Ectodermal cell (in vitro differentiated cells): Measurements from ENCODE around the gene ITGB6. TPM values are rescaled to one million over a fixed set of nuclear protein-coding genes. Genes with fewer than 3 reads are reported as not detected.

ENCODE experiments used
- H3K27ac ChIP-seq: 2 replicates; pipeline ENCODE4 v1.7.0; 2013; ENCODE audit warnings: mild to moderate bottlenecking, low read depth, low read length; ENCODE audit not compliant: insufficient read depth, poor library complexity, severe bottlenecking
- H3K27me3 ChIP-seq: 2 replicates; pipeline ENCODE4 v1.7.0; 2013; ENCODE audit warnings: mild to moderate bottlenecking, low read length; ENCODE audit not compliant: insufficient read depth, control insufficient read depth, poor library complexity, severe bottlenecking
- H3K36me3 ChIP-seq: one replicate; pipeline ENCODE4 v1.7.0; 2013; ENCODE audit warnings: low read length; ENCODE audit not compliant: control insufficient read depth, insufficient read depth
- H3K4me1 ChIP-seq: one replicate; pipeline ENCODE4 v1.7.0; 2013; ENCODE audit warnings: low read length; ENCODE audit not compliant: control insufficient read depth, insufficient read depth
- H3K4me3 ChIP-seq: 2 replicates; pipeline ENCODE4 v1.7.0; 2013; ENCODE audit warnings: low read depth, low read length, control low read depth; ENCODE audit not compliant: insufficient read depth
- H3K9me3 ChIP-seq: 2 replicates; pipeline ENCODE4 v1.7.0; 2013; ENCODE audit warnings: mild to moderate bottlenecking, low read length, moderate library complexity; ENCODE audit not compliant: control insufficient read depth
- WGBS, 2 experiments: methylation state at CpG; one replicate each; pipeline ENCODE4 v1.1.7; 2013; ENCODE audit warnings: missing lambda C conversion rate in 2 of 2; 5-methylcytosine and 5-hydroxymethylcytosine counted together
- polyA plus RNA-seq, 4 experiments: library from polyadenylated mRNA; stranded (reverse); fragments of 50-300 nt; gene quantifications; one replicate each; pipeline ENCODE4 v1.2.3, GENCODE V29; 2013

ITGB6 gene
- polyA plus RNA-seq (2013, experiment 1 of 4), result not detected
- not detected for polyA plus RNA-seq (2013, experiment 2 of 4)
- not detected for polyA plus RNA-seq (2013, experiment 3 of 4)
- polyA plus RNA-seq (2013, experiment 4 of 4), result not detected

GRCh38 chr2:160199683-160200389, at the start of gene ITGB6:
Gene ITGB6, minus strand, starts transcription at chr2:160200272. Its CDS starts 209 bp downstream, at chr2:160200063.
- Histone ChIP-seq H3K27ac (no peak within 1 kb of the TSS), H3K27me3 (no peaks in the 10 kb centered on the region), H3K4me1 (peaks cover 3% of the 10 kb centered on the region), H3K36me3 (no peaks in the 10 kb centered on the region), H3K9me3 (no peaks in the 10 kb centered on the region), H3K4me3 (no peak within 1 kb of the TSS)
- whole genome bisulfite sequencing, 2 experiments, result 92 to 97% methylated on average over 7 to 8 of the region's 9 CpGs

GRCh38 chr2:160247296-160248035, 47.4 kb upstream of the ITGB6 start:
- Histone ChIP-seq H3K9me3 (no peaks in the 10 kb centered on the region), H3K4me3 (no peak overlapping the region), H3K36me3 (no peaks in the 10 kb centered on the region), H3K4me1 (no peaks in the 10 kb centered on the region), H3K27ac (no peak overlapping the region), H3K27me3 (no peaks in the 10 kb centered on the region)
- 88 to 91% methylated on average over 6 of the region's 6 CpGs for WGBS, 2 experiments

GRCh38 chr2:160246356-160246755, 46.3 kb upstream of the ITGB6 start:
- no peaks in the 10 kb centered on the region for H3K27me3 ChIP-seq

GRCh38 chr2:160245614-160246155, 45.6 kb upstream of the ITGB6 start:
- no peak overlapping the region for H3K4me3 ChIP-seq
- H3K36me3 ChIP-seq, result no peaks in the 10 kb centered on the region
- 91 to 95% methylated on average over 5 of the region's 5 CpGs for WGBS, 2 experiments
- H3K9me3 ChIP-seq, result no peaks in the 10 kb centered on the region
- H3K27ac ChIP-seq, result no peak overlapping the region
- no peaks in the 10 kb centered on the region for H3K4me1 ChIP-seq
- no peaks in the 10 kb centered on the region for H3K27me3 ChIP-seq

More at GRCh38 chr2:160246356-160246755, 46.3 kb upstream of the ITGB6 start:
- Histone ChIP-seq H3K4me1 (no peaks in the 10 kb centered on the region), H3K4me3 (no peak overlapping the region), H3K9me3 (no peaks in the 10 kb centered on the region), H3K27ac (no peak overlapping the region), H3K36me3 (no peaks in the 10 kb centered on the region)
- whole genome bisulfite sequencing, 2 experiments, result 89 to 92% methylated on average over 2 of the region's 2 CpGs

- Histone ChIP-seq H3K27ac (no peak overlapping the region), H3K27me3 (no peaks in the 10 kb centered on the region), H3K36me3 (no peaks in the 10 kb centered on the region), H3K9me3 (no peaks in the 10 kb centered on the region), H3K4me1 (no peaks in the 10 kb centered on the region), H3K4me3 (no peak overlapping the region)
- 79 to 82% methylated on average over 3 of the region's 3 CpGs for WGBS, 2 experiments
Measured at GRCh38 chr2:160242893-160243564, 43.0 kb upstream of the ITGB6 start.

GRCh38 chr2:160241251-160242137, 41.4 kb upstream of the ITGB6 start:
- H3K4me1 ChIP-seq, result no peaks in the 10 kb centered on the region
- H3K4me3 ChIP-seq, result no peak overlapping the region
- WGBS, 2 experiments, result 92% methylated on average over 4 of the region's 4 CpGs

GRCh38 chr2:160239436-160239835, 39.4 kb upstream of the ITGB6 start:
- Histone ChIP-seq H3K4me1 (no peaks in the 10 kb centered on the region), H3K27me3 (no peaks in the 10 kb centered on the region), H3K36me3 (no peaks in the 10 kb centered on the region), H3K27ac (no peak overlapping the region), H3K4me3 (no peak overlapping the region), H3K9me3 (no peaks in the 10 kb centered on the region)
- 86 to 87% methylated on average over 5 of the region's 5 CpGs for WGBS, 2 experiments

More at GRCh38 chr2:160241251-160242137, 41.4 kb upstream of the ITGB6 start:
- no peak overlapping the region for H3K27ac ChIP-seq
- H3K36me3 ChIP-seq, result no peaks in the 10 kb centered on the region
- H3K27me3 ChIP-seq, result no peaks in the 10 kb centered on the region
- H3K9me3 ChIP-seq, result no peaks in the 10 kb centered on the region

- Histone ChIP-seq H3K9me3 (no peaks in the 10 kb centered on the region), H3K4me1 (no peaks in the 10 kb centered on the region), H3K27me3 (no peaks in the 10 kb centered on the region), H3K4me3 (no peak overlapping the region), H3K27ac (no peak overlapping the region), H3K36me3 (no peaks in the 10 kb centered on the region)
- WGBS, 2 experiments, result 94 to 96% methylated on average over 4 of the region's 4 CpGs
Measured at GRCh38 chr2:160238392-160238791, 38.3 kb upstream of the ITGB6 start.

GRCh38 chr2:160232905-160233475, 32.9 kb upstream of the ITGB6 start:
- Histone ChIP-seq H3K36me3 (no peaks in the 10 kb centered on the region), H3K4me3 (no peak overlapping the region), H3K27ac (no peak overlapping the region), H3K27me3 (no peaks in the 10 kb centered on the region), H3K9me3 (no peaks in the 10 kb centered on the region), H3K4me1 (peaks cover 2% of the 10 kb centered on the region)
- whole genome bisulfite sequencing, 2 experiments, result 91 to 94% methylated on average over 2 to 3 of the region's 3 CpGs
